HCT116 (cell line): ENCODE results near the gene BORCS8. TPM values are rescaled to one million over a fixed set of nuclear protein-coding genes. Genes with fewer than 3 reads are reported as not detected.

ENCODE experiments used
- ATAC-seq: fragments of 200-7000 bp; cut with Tn5 transposase; 2 replicates; pipeline ENCODE4 v1.9.1; 2020; ENCODE audit warnings: mild to moderate bottlenecking, moderate library complexity
- BruUV-seq: library from RNA; stranded (reverse); fragments of 400-500 nt; replicated peaks from 2 replicates; lab custom pipeline; 2021; lab: Mats Ljungman, UMichigan
- CTCF ChIA-PET: fragments of 300-600 bp; sonication (Branson Sonifier 250); formaldehyde crosslinking; loops from one replicate; lab custom pipeline; 2021; ENCODE audit warnings: antibody characterized with exemption; lab: Charles Lee
- POLR2A ChIA-PET: fragments of 300-600, 350-600 bp; sonication (Branson Sonifier 250); formaldehyde crosslinking; loops from one replicate; lab custom pipeline; 2021; ENCODE audit warnings: antibody characterized with exemption; lab: Charles Lee
- RAD21 ChIA-PET, 2 experiments: fragments of 300-600 bp; sonication (Branson Sonifier 250); formaldehyde crosslinking; loops; one replicate each; lab custom pipeline; 2023; ENCODE audit warnings: low total read pairs in 2 of 2; ENCODE audit not compliant: uncharacterized antibody in 2 of 2, unreplicated experiment in 2 of 2, low non-redundant PET in 1 of 2; lab: Charles Lee
- DNase-seq: peaks from one replicate; pipeline ENCODE4 v3.0.0-alpha.2; 2010; ENCODE audit warnings: low read depth, low spot score
- H2AFZ ChIP-seq: fragments of 200-600 bp; shearing (Covaris generic), sonication (generic); 2 replicates; pipeline ENCODE4 v1.6.1; 2017; ENCODE audit warnings: low read depth, mixed run types, mixed read lengths, antibody characterized with exemption, low read length; ENCODE audit not compliant: poor library complexity, severe bottlenecking
- H3K27ac ChIP-seq: 2 replicates; pipeline ENCODE4 v1.5.1; 2012; ENCODE audit warnings: low read depth, low read length
- H3K27me3 ChIP-seq: fragments of 200-600 bp; sonication (generic); 2 replicates; pipeline ENCODE4 v1.6.1; 2016; ENCODE audit warnings: mixed run types, low read length, mixed read lengths; ENCODE audit not compliant: insufficient read depth
- H3K36me3 ChIP-seq, 2 experiments: fragments of 200-500 bp in 1 of 2; fragments of 200-600 bp in 1 of 2; sonication (Bioruptor generic) in 1 of 2; sonication (generic) in 1 of 2; 2 replicates each; pipeline versions ENCODE4 v1.5.1 to v1.6.1; 2014 to 2016; ENCODE audit warnings: low read length in 2 of 2, inconsistent platforms in 1 of 2, mixed read lengths in 1 of 2, mixed run types in 1 of 2; ENCODE audit not compliant: insufficient read depth in 2 of 2, control insufficient read depth in 1 of 2
- H3K4me1 ChIP-seq, 2 experiments: fragments of 200-600 bp in 1 of 2; sonication (generic) in 1 of 2; 2 replicates each; pipeline versions ENCODE4 v1.5.1 to v1.6.1; 2012 to 2017; ENCODE audit warnings: low read length in 2 of 2, inconsistent platforms in 1 of 2, mild to moderate bottlenecking in 1 of 2, mixed read lengths in 1 of 2, mixed run types in 1 of 2, moderate library complexity in 1 of 2; ENCODE audit not compliant: insufficient read depth in 2 of 2, control insufficient read depth in 1 of 2
- H3K4me2 ChIP-seq: fragments of 200-600 bp; sonication (generic); 2 replicates; pipeline ENCODE4 v1.6.1; 2017; ENCODE audit warnings: mixed run types, low read length, mixed read lengths
- H3K4me3 ChIP-seq, 2 experiments: fragments of 200-600 bp in 1 of 2; sonication (generic) in 1 of 2; replicated peaks in 1 of 2; 2 replicates each; pipeline ENCODE4 v1.5.1; 2011 to 2016; ENCODE audit warnings: low read length in 2 of 2, control low read depth in 1 of 2, low read depth in 1 of 2, mild to moderate bottlenecking in 1 of 2, mixed read lengths in 1 of 2, mixed run types in 1 of 2
- H3K79me2 ChIP-seq: fragments of 200-600 bp; sonication (generic); 2 replicates; pipeline ENCODE4 v1.6.1; 2017; ENCODE audit warnings: mild to moderate bottlenecking, mixed run types, low read length, moderate library complexity, mixed read lengths; ENCODE audit not compliant: insufficient read depth
- H3K9ac ChIP-seq: fragments of 200-600 bp; sonication (generic); 2 replicates; pipeline ENCODE4 v1.6.1; 2016; ENCODE audit warnings: low read length, mixed read lengths
- H3K9me2 ChIP-seq: fragments of 200-600 bp; sonication (generic), shearing (Covaris generic); 2 replicates; pipeline ENCODE4 v1.6.1; 2017; ENCODE audit warnings: mixed run types, mild to moderate bottlenecking, moderate library complexity; ENCODE audit not compliant: insufficient read depth
- H3K9me3 ChIP-seq, 2 experiments: fragments of 200-500 bp in 1 of 2; fragments of 200-600 bp in 1 of 2; sonication (Bioruptor generic) in 1 of 2; sonication (generic) in 1 of 2; 2 replicates each; pipeline ENCODE4 v1.6.1; 2014 to 2017; ENCODE audit warnings: low read length in 2 of 2, mixed read lengths in 2 of 2, inconsistent platforms in 1 of 2, low read depth in 1 of 2, mild to moderate bottlenecking in 1 of 2, mixed run types in 1 of 2, moderate library complexity in 1 of 2; ENCODE audit not compliant: control insufficient read depth in 1 of 2, insufficient read depth in 1 of 2
- H4K20me1 ChIP-seq: fragments of 200-600 bp; sonication (generic), shearing (Covaris generic); 2 replicates; pipeline ENCODE4 v1.6.1; 2017; ENCODE audit warnings: mixed run types, mild to moderate bottlenecking, moderate library complexity; ENCODE audit not compliant: insufficient read depth
- CEBPB ChIP-seq: IDR thresholded peaks from 2 replicates; pipeline ENCODE4 v1.6.1; 2012; ENCODE audit warnings: low read depth
- EGR1 ChIP-seq: IDR thresholded peaks from 2 replicates; pipeline ENCODE4 v1.6.1; 2012; ENCODE audit warnings: low read depth
- ELF1 ChIP-seq: IDR thresholded peaks from 2 replicates; pipeline ENCODE4 v1.6.1; 2012; ENCODE audit warnings: low read depth, borderline replicate concordance
- EZH2phosphoT487 ChIP-seq: fragments of 200-600 bp; IDR thresholded peaks from 2 replicates; pipeline ENCODE4 v1.6.1; 2018; ENCODE audit warnings: antibody characterized with exemption, borderline replicate concordance
- FOSL1 ChIP-seq: IDR thresholded peaks from 2 replicates; pipeline ENCODE4 v1.6.1; 2012; ENCODE audit warnings: low read depth
- JUND ChIP-seq: IDR thresholded peaks from 2 replicates; pipeline ENCODE4 v1.6.1; 2012
- POLR2A ChIP-seq: IDR thresholded peaks from 2 replicates; pipeline ENCODE4 v1.7.0; 2011; ENCODE audit warnings: borderline replicate concordance; ENCODE audit not compliant: insufficient read depth, insufficient read length; ENCODE audit errors: extremely low read depth
- RAD21 ChIP-seq: IDR thresholded peaks from 2 replicates; pipeline ENCODE4 v1.6.1; 2012; ENCODE audit warnings: low read depth, mild to moderate bottlenecking
- SRF ChIP-seq: IDR thresholded peaks from 2 replicates; pipeline ENCODE4 v1.6.1; 2012; ENCODE audit warnings: low read depth
- TCF7L2 ChIP-seq: IDR thresholded peaks from 2 replicates; pipeline ENCODE4 v1.7.0; 2011; ENCODE audit warnings: borderline replicate concordance, inconsistent platforms; ENCODE audit not compliant: insufficient read depth, insufficient read length; ENCODE audit errors: extremely low read depth
- YY1 ChIP-seq: IDR thresholded peaks from 2 replicates; pipeline ENCODE4 v1.6.1; 2011; ENCODE audit warnings: low read length, low read depth, moderate library complexity, mild to moderate bottlenecking; ENCODE audit not compliant: insufficient replicate concordance; ENCODE audit errors: extremely low read depth
- ZFX ChIP-seq: fragments of 450-650 bp; IDR thresholded peaks from 2 replicates; pipeline ENCODE4 v1.6.1; 2017
- ZNF274 ChIP-seq: fragments of 200-500 bp; sonication (Bioruptor generic); IDR thresholded peaks from 2 replicates; pipeline ENCODE4 v1.6.1; 2014; ENCODE audit warnings: mild to moderate bottlenecking, low read depth, low read length, inconsistent platforms
- intact Hi-C: fragments of 100-400 bp; cut with micrococcal nuclease; formaldehyde crosslinking; loops from 2 replicates; pipeline ENCODE4 v1.10.0; 2022
- total RNA-seq: library from RNA; stranded (reverse); gene quantifications from one replicate; pipeline ENCODE4 v1.2.1, GENCODE V29; 2021; ENCODE audit not compliant: unreplicated experiment
- TF ChIP-seq, protein P1 (sequence below): IDR thresholded peaks from 2 replicates; pipeline ENCODE4 v1.6.1; 2012
- TF ChIP-seq, protein P2 (sequence below): IDR thresholded peaks from 2 replicates; pipeline ENCODE4 v1.6.1; 2012
- TF ChIP-seq, protein P3 (sequence below): IDR thresholded peaks from 2 replicates; pipeline ENCODE4 v1.6.1; 2012; ENCODE audit warnings: low read depth
- TF ChIP-seq, protein P4 (sequence below): IDR thresholded peaks from 2 replicates; pipeline ENCODE4 v1.6.1; 2011; ENCODE audit warnings: mild to moderate bottlenecking, low read length, moderate library complexity; ENCODE audit not compliant: insufficient replicate concordance; ENCODE audit errors: extremely low read depth

Gene BORCS8
- total RNA-seq, 1 experiment from 2014 or later: 17.1 TPM

DNA sequence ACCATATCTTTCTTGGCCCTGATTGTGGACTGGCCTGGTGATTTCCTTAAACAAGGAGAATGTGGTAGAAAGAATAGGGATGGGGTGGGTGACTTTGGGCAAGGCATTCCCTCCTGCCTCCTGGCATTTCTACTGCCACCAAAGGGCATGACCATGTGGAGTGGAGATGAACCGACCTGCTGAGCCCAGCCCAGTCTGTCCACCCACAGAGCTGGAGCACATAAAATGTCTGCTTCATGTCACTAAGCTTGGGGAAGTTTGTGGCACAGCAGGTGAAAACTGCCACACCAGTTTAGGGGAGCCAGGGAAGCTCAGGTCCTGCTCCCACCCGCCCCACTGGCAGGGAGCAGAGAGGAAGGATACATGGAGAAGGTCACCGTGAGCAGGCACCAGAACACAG lies 60.0 kb downstream of the BORCS8 start:
- POLR2A ChIA-PET: no interaction called here

More for the DNA sequence above, 60.0 kb downstream of the BORCS8 start:
- Histone ChIP-seq H3K4me1 (peaks cover 8 to 11% of the 10 kb centered on the region in 2 experiments), H3K36me3 (no peaks in the 10 kb centered on the region; a peak in 3 of 4 replicates), H3K27ac (no peak overlapping the region), H4K20me1 (no peaks in the 10 kb centered on the region), H3K9me2 (no peaks in the 10 kb centered on the region), H3K79me2 (peaks cover 23% of the 10 kb centered on the region), H3K4me2 (no peak overlapping the region), H3K9ac (no peak overlapping the region), H3K4me3 (no peak overlapping the region), H2AFZ (no peak overlapping the region), H3K9me3 (no peaks in the 10 kb centered on the region), H3K27me3 (no peaks in the 10 kb centered on the region)
- TF ChIP-seq ELF1: no peak
- no peak for TF ChIP-seq YY1
- no peak for TF ChIP-seq JUND
- TF ChIP-seq, protein P1, sequence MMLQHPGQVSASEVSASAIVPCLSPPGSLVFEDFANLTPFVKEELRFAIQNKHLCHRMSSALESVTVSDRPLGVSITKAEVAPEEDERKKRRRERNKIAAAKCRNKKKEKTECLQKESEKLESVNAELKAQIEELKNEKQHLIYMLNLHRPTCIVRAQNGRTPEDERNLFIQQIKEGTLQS: no peak
- TF ChIP-seq, protein P2, sequence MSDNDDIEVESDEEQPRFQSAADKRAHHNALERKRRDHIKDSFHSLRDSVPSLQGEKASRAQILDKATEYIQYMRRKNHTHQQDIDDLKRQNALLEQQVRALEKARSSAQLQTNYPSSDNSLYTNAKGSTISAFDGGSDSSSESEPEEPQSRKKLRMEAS: no peak
- TF ChIP-seq TCF7L2: no peak
- TF ChIP-seq, protein P3, sequence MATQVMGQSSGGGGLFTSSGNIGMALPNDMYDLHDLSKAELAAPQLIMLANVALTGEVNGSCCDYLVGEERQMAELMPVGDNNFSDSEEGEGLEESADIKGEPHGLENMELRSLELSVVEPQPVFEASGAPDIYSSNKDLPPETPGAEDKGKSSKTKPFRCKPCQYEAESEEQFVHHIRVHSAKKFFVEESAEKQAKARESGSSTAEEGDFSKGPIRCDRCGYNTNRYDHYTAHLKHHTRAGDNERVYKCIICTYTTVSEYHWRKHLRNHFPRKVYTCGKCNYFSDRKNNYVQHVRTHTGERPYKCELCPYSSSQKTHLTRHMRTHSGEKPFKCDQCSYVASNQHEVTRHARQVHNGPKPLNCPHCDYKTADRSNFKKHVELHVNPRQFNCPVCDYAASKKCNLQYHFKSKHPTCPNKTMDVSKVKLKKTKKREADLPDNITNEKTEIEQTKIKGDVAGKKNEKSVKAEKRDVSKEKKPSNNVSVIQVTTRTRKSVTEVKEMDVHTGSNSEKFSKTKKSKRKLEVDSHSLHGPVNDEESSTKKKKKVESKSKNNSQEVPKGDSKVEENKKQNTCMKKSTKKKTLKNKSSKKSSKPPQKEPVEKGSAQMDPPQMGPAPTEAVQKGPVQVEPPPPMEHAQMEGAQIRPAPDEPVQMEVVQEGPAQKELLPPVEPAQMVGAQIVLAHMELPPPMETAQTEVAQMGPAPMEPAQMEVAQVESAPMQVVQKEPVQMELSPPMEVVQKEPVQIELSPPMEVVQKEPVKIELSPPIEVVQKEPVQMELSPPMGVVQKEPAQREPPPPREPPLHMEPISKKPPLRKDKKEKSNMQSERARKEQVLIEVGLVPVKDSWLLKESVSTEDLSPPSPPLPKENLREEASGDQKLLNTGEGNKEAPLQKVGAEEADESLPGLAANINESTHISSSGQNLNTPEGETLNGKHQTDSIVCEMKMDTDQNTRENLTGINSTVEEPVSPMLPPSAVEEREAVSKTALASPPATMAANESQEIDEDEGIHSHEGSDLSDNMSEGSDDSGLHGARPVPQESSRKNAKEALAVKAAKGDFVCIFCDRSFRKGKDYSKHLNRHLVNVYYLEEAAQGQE: no peak
- no peak for TF ChIP-seq SRF
- TF ChIP-seq POLR2A: no peak
- TF ChIP-seq, protein P4, sequence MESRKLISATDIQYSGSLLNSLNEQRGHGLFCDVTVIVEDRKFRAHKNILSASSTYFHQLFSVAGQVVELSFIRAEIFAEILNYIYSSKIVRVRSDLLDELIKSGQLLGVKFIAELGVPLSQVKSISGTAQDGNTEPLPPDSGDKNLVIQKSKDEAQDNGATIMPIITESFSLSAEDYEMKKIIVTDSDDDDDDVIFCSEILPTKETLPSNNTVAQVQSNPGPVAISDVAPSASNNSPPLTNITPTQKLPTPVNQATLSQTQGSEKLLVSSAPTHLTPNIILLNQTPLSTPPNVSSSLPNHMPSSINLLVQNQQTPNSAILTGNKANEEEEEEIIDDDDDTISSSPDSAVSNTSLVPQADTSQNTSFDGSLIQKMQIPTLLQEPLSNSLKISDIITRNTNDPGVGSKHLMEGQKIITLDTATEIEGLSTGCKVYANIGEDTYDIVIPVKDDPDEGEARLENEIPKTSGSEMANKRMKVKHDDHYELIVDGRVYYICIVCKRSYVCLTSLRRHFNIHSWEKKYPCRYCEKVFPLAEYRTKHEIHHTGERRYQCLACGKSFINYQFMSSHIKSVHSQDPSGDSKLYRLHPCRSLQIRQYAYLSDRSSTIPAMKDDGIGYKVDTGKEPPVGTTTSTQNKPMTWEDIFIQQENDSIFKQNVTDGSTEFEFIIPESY: no peak
- no peak for TF ChIP-seq FOSL1
- no peak for TF ChIP-seq ZNF274
- TF ChIP-seq CEBPB: no peak
- TF ChIP-seq RAD21: no peak
- no peak for TF ChIP-seq EZH2phosphoT487
- no peak for TF ChIP-seq EGR1
- no peak for TF ChIP-seq ZFX
- ChIA-PET CTCF (no interaction called here), RAD21 (no interaction called here)
- no peak for ATAC-seq
- no peak for DNase-seq
- intact Hi-C loops: no loop called here
- BruUV-seq: no TSS peak
